ENCODE data around the gene SLC35G3.

- no peak for TF ChIP-seq CTCF (IDR thresholded peaks at IDR 0.05; ENCODE audit: insufficient read depth, low read length)
- no peak for TF ChIP-seq REST (IDR thresholded peaks at IDR 0.05; ENCODE audit: insufficient replicate concordance, low read depth)
- TF ChIP-seq POLR2AphosphoS5 (IDR thresholded peaks at IDR 0.05; ENCODE audit: low read depth) = no peak
These were observed 1.5 kb downstream of the SLC35G3 start for GRCh38 chr17:35192708-35193107.

All from HL-60 (cell line).